Measurements from ENCODE around the gene SNX33. TPM values are rescaled to one million over a fixed set of nuclear protein-coding genes. Genes with fewer than 3 reads are reported as not detected.
A peak's percentile ranks its signal among the peaks of the same experiment; 100 is the strongest.
"Not testable (repeated sequence)": the region's sequence is repeated elsewhere in the genome, so short reads cannot be mapped to it uniquely, and the experiment has no call there.

SNX33 gene
- total RNA-seq, 1 experiment from 2014 or later: 19.8 TPM

DNA sequence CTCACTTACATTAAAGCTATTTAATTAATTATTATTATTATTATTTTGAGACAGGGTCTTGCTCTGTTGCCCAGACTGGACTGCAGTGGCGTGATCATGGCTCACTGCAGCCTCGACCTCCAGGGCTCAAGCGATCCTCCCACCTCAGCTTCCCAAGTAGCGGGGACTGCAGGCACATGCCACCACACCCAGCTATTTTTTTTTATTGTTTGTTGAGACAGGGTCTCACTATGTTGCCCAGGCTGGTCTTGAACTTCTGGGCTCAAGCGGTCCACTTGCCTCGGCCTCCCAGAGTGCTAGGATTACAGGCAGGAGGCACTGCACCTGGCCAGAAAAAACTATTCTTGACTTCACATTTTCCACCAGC is 30.6 kb downstream of the SNX33 start:
- POLR2A ChIA-PET: interaction anchor here (1.1 to 3.8 kb wide), 2 partner anchors 31 to 38 kb away, joined by 4 to 14 read pairs; partner anchors contain the start of genes IMP3 and SNX33

GRCh38 chr15:75680007-75680789 is 32.5 kb downstream of the SNX33 start:
- Mint-ChIP-seq H3K4me1 (peaks cover 30% of the 10 kb centered on the region), H3K9me3 (no peaks in the 10 kb centered on the region), H3K4me3 (no peak overlapping the region), H3K27ac (peak overlapping the region; percentile 49; the same call in 1 of the 2 replicates), H3K36me3 (no peaks in the 10 kb centered on the region), H3K27me3 (ENCODE audit: low read depth) (0 out of 2 replicates have a peak, but pooled peaks cover 2% of the 10 kb centered on the region)
- DNase-seq (ENCODE audit: low spot score): peak; percentile 44
- TF ChIP-seq ZNF232 (CRISPR knock-in tag; IDR thresholded peaks at IDR 0.05) (no peak), MLX (CRISPR knock-in tag; IDR thresholded peaks at IDR 0.05) (no peak), HMGXB4 (CRISPR knock-in tag; IDR thresholded peaks at IDR 0.05) (no peak), ZNF416 (CRISPR knock-in tag; IDR thresholded peaks at IDR 0.05) (no peak), CREM (CRISPR knock-in tag; IDR thresholded peaks at IDR 0.05) (no peak), JAZF1 (CRISPR knock-in tag; IDR thresholded peaks at IDR 0.05) (no peak)
- TF ChIP-seq, protein P1, sequence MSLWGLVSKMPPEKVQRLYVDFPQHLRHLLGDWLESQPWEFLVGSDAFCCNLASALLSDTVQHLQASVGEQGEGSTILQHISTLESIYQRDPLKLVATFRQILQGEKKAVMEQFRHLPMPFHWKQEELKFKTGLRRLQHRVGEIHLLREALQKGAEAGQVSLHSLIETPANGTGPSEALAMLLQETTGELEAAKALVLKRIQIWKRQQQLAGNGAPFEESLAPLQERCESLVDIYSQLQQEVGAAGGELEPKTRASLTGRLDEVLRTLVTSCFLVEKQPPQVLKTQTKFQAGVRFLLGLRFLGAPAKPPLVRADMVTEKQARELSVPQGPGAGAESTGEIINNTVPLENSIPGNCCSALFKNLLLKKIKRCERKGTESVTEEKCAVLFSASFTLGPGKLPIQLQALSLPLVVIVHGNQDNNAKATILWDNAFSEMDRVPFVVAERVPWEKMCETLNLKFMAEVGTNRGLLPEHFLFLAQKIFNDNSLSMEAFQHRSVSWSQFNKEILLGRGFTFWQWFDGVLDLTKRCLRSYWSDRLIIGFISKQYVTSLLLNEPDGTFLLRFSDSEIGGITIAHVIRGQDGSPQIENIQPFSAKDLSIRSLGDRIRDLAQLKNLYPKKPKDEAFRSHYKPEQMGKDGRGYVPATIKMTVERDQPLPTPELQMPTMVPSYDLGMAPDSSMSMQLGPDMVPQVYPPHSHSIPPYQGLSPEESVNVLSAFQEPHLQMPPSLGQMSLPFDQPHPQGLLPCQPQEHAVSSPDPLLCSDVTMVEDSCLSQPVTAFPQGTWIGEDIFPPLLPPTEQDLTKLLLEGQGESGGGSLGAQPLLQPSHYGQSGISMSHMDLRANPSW (CRISPR knock-in tag; conservative IDR thresholded peaks at IDR 0.05; ENCODE audit: low read depth): no peak
- TF ChIP-seq, protein P2, sequence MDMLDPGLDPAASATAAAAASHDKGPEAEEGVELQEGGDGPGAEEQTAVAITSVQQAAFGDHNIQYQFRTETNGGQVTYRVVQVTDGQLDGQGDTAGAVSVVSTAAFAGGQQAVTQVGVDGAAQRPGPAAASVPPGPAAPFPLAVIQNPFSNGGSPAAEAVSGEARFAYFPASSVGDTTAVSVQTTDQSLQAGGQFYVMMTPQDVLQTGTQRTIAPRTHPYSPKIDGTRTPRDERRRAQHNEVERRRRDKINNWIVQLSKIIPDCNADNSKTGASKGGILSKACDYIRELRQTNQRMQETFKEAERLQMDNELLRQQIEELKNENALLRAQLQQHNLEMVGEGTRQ (CRISPR knock-in tag; IDR thresholded peaks at IDR 0.05): no peak
- POLR2A ChIA-PET: interaction anchor here (0.8 to 3.8 kb wide), 3 partner anchors 33 to 55 kb away, joined by 4 to 14 read pairs (median 6); partner anchors contain the start of genes IMP3, SNUPN and SNX33
- ATAC-seq: peak; percentile 64
- CTCF ChIA-PET: interaction anchor here (0.9 to 2.4 kb wide), 4 partner anchors 33 to 312 kb away, joined by 3 to 16 read pairs (median 4); partner anchors contain the start of genes MAN2C1 and SNX33

More for the DNA sequence above, 30.6 kb downstream of the SNX33 start:
- not testable (repeated sequence) for ATAC-seq; H3K9me3 Mint-ChIP-seq; DNase-seq (ENCODE audit: low spot score); H3K4me3 Mint-ChIP-seq; H3K27me3 Mint-ChIP-seq (ENCODE audit: low read depth); H3K36me3 Mint-ChIP-seq; H3K27ac Mint-ChIP-seq
- CTCF ChIA-PET: interaction anchor here (0.6 to 0.9 kb wide), 2 partner anchors 8 to 146 kb away, joined by 3 read pairs; no protein-coding TSS in a partner anchor
- peaks cover 22% of the 10 kb centered on the region for H3K4me1 Mint-ChIP-seq
- TF ChIP-seq ZNF121 (CRISPR knock-in tag; IDR thresholded peaks at IDR 0.05): peak; percentile 81

- no peak for ATAC-seq
- Mint-ChIP-seq H3K27ac (no peak overlapping the region), H3K4me1 (peaks cover 30% of the 10 kb centered on the region), H3K36me3 (no peaks in the 10 kb centered on the region), H3K4me3 (no peak overlapping the region), H3K27me3 (ENCODE audit: low read depth) (0 out of 2 replicates have a peak, but pooled peaks cover 2% of the 10 kb centered on the region), H3K9me3 (no peaks in the 10 kb centered on the region)
- CTCF ChIA-PET: interaction anchor here (0.7 to 2.0 kb wide), 5 partner anchors 35 to 315 kb away, joined by 3 to 7 read pairs (median 3); partner anchors contain the start of genes MAN2C1, SIN3A and SNX33
- POLR2A ChIA-PET: interaction anchor here (0.7 to 1.4 kb wide), 2 partner anchors 35 to 228 kb away, joined by 3 to 4 read pairs; partner anchors contain the start of gene SNX33
- no peak for DNase-seq (ENCODE audit: low spot score)
- TF ChIP-seq CREB1 (CRISPR knock-in tag; IDR thresholded peaks at IDR 0.05): no peak
- TF ChIP-seq, protein P3, sequence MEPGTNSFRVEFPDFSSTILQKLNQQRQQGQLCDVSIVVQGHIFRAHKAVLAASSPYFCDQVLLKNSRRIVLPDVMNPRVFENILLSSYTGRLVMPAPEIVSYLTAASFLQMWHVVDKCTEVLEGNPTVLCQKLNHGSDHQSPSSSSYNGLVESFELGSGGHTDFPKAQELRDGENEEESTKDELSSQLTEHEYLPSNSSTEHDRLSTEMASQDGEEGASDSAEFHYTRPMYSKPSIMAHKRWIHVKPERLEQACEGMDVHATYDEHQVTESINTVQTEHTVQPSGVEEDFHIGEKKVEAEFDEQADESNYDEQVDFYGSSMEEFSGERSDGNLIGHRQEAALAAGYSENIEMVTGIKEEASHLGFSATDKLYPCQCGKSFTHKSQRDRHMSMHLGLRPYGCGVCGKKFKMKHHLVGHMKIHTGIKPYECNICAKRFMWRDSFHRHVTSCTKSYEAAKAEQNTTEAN (CRISPR knock-in tag; IDR thresholded peaks at IDR 0.05): no peak
- no peak for TF ChIP-seq PRDM15 (CRISPR knock-in tag; IDR thresholded peaks at IDR 0.05)
Measured at GRCh38 chr15:75682181-75683135, 34.7 kb downstream of the SNX33 start.

Measured in WTC11 (cell line).